Amniotic epithelial cell (primary cell): ENCODE results near the gene PTGR1.
"Not testable (repeated sequence)": the region's sequence is repeated elsewhere in the genome, so short reads cannot be mapped to it uniquely, and the experiment has no call there.

Experiments
- DNase-seq: peaks from one replicate; pipeline ENCODE4 v3.0.0-alpha.2; 2010; ENCODE audit warnings: low read depth

Gene PTGR1

DNA sequence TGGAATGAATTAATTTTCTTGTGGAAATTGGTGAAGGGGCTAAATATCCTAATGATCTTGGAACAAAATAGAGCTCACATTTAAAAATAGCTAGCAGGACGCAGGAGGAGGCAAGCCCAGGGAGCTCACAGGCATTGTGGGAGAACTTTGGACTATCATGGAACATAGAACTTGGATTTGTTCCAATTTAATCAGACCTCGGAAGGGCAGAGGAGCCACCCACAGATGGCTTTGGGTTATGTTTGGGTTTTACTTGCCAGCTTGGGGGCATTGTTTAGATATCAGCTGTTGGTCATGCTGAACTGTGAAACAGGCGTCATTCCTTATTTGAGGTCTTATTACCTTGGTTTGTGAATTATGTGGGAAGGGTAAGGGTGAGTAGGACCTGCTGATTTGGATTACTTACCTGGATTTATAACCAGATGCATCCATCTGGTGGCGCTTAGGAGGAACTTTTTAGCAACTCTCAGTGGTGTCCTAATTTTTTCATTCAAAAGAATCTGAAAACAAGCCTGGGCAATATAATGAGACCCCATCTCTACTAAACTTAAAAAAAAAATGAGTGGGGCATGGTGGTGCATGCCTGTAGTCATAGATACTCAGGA, 14.1 kb upstream of the PTGR1 start:
- no peak for DNase-seq

DNA sequence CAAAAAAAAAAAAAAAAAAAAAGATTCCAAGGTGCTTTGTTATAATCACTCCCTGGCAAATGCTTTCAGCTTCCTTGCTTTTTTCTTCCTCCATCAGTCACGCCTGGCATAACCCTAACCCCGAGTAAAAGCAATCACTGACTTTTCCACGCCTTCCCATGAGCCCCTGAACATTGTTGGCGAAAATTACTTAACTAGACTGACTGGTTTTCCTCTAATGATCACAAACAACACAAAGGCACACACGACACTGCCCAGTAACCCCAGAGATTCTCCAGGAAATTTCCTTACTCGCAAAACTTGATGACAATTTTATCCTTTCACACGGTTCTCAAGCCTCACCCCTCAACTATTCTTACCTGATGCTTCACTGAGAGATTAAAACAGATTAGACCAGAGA, 11.4 kb upstream of the PTGR1 start:
- DNase-seq = no peak

DNA sequence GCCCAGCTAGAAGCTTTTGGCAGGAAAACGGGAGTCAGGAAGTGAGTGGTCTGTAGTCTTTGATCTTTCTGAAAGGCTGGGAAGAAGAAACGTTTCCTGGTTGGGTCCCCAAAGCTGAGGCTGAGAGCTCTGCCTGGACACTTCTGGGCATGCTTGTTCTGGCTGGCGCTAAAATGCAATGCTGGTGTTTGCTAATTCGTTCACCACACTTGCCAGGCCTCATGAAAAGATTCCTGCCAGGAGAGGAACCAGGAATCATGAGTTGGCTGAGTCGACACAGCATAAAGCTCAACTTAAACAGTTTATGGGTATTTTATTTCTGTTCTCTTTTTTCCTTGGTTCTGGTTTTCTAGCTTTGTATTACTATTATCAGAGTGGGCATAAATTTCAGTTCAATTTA, 10.7 kb upstream of the PTGR1 start:
- no peak for DNase-seq

DNA sequence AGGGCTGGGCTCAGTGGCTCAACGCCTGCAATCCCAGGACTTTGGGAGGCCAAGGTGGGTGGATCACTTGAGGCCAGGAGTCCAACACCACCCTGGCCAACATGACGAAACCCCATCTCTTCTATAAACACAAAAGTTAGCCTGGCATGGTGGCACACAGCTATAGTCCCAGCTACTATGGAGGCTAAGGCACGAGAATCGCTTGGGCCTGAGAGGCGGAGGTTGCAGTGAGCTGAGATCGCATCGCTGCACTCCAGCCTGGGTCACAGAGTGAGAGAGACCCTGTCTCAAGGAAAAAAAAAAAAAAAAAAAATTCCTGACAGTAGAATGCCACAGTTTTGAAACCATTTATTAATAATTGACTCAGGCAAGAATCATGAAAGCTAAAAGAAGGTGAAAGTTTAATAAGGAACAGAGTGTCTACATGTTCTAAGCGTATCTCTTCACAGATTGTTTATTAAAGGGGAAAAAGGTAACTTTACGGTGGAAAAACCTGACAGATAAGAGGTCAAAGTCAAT, 5.7 kb upstream of the PTGR1 start:
- no peak for DNase-seq

DNA sequence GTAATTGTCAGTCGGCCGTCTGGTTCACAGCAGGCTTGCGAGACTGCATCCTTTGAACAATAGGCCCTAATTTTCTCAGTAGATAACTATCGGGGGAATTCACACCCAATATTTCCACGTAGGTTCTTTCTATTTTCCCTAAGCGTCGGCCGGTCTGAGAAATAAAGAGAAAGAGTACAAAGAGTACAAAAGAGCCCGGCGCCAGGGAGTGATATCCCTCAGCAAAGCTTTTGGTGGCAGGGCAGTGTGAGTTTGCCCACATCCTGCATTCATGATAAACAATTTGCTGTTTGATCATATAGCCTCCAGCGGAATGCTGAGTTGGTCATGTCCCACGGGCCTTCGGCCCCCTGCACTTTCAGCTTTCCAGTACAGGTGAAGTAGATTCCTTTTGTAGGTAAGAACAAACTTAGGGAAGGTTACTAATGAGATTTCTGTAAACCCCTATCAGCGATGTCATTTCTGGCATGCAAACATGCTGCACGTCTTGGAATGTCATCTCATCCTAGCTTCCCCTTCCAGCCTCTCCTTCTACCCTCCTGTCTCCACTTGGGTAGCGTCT, 4.7 kb upstream of the PTGR1 start:
- no peak for DNase-seq

DNA sequence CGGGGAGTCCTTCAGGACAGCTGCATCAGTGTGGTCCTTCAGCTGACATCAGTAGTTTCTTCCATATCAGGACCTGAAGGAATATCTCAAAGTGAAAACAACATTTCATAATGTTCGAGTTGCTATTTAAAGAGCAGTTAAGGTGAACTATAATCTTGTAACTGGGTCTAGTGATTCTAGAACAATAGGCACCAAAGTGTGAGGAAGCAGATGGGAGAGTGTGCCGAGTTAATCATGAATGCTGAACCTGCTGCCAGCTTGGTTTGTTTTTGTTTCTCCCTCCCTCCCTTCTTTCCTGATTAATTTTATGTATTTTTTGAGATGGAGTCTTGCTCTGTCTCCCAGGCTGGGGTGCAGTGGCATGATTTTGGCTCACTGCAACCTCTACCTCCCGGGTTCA, 3.6 kb upstream of the PTGR1 start:
- no peak for DNase-seq

DNA sequence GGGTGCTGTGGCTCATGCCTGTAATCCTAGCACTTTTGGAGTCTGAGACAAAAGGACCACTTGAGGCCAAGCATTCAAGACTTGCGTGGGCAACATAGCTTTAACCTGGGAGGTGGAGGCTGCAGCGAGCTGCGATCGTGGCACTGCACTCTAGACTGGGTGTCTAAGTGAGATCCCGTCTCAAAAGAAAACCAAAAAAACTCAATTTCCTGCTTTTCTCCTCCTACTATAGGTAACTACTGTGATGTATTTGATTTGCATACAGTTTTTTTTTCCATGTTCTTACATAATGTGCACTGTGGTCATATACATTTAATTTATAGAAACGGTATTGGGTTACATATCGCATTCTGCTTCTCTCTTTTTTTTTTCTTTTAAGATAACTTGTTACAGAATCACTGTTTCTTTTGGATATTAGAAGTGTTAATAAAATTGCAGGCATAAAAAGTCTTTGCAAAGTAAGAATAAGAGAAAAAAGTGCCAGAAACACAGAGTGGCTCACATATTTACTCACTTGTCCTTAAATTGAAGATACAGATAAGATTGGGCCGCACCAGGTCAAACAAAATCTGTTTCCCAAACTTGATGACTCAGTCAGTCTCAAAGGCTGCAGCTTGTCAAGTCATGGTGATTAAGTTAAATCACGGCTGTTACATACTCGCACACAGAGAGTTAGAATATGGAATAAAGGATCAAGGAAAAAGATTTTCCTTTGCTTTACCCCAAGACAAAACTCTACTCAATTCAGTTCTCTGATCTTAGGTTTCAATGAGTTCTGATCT, 2.0 kb upstream of the PTGR1 start:
- peak; percentile 75 for DNase-seq

DNA sequence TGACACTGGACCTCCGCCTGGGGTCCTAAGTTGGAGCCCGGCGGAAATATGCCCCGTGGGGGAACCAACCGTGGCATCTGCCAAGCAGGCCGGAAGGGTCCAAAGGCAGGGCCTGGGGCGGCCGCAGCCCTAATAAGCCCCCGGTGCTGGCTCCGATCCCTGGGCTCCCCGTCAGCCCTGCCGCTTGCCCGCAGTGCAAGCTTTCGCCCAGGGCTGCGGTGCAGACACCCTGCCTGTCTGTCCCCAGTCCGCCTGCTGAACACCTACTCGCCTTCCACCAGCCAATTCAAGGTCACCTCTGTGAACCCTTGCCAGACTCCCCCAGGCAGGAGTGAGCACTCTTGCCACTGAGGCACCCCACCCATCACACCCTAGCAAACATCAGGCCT, 502 bp upstream of the PTGR1 start:
- no peak for DNase-seq

DNA sequence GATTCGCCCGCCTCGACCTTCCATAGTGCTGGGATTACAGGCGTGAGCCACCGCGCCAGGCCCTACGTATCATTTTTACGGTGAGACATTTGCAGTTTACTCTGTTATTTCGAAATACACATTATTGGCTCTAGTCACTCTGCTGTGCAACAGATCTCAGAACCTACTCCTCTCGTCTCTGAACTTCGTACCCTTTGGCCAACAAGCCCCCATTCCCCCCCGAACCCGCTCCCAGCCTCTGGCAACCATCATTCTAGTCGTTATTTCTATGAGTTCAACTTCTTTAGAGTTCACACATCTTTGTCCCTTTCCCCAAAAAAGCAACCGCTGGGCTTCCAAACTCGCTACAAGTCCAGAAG, 735 bp downstream of the PTGR1 start:
- DNase-seq = peak; percentile 76

DNA sequence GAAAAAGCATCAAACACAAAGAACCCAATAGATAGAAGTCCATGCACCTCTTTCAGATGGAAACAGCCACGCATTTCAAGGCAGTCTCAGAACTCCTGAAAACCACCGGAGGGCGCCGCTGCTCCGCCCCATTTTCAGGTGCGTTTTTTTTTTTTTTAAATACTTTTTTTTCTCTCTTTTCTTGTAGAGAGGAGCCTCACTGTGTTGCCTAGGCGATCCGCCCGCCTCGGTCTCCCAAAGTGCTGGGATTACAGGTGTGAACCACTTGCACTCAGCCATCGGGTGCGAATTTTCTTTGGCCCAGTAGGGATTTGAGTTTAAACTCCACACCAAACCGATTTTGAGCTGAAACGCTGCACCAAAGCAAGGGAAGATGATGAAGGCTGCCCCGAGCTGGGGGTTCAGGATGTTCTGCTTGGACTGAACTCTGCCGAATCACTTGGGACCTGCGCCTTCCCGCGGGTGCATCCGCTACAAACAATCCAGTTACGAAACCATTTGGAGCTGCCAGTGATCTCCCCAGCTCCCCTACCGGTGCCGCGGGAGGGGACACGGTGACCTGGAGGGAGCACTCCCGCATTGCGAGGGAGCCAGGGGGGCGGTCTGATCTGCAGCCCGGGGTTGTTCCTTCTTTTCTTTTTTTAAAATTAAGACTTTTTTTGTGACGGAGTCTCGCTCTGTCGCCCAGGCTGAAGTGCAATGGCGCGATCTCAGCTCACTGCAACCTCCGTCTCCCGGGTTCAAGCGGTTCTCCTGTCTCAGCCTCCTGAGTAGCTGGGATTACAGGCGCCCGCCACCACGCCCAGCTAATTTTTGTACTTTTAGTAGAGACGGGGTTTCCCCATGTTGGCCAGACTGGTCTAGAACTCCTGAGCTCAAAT, 1.4 kb downstream of the PTGR1 start:
- DNase-seq = peak; percentile 66

DNA sequence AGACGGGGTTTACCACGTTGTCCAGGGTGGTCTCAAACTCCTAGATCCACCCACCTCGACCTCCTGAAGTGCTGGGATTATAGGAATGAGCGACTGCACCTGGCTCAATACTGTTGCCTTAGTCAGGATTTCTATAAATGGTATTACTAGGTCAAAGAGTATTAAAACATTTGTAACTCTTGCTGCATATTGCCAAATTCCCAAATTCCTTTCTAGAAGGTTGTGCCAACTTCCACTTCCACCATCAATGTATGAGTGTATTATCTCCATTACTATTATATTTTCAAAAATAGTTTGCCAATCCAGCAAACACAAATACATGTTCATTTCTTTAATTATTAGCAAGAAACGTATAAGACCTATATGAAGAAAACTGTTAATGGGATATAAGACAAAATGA, 10.6 kb downstream of the PTGR1 start:
- peak; percentile 27 for DNase-seq

DNA sequence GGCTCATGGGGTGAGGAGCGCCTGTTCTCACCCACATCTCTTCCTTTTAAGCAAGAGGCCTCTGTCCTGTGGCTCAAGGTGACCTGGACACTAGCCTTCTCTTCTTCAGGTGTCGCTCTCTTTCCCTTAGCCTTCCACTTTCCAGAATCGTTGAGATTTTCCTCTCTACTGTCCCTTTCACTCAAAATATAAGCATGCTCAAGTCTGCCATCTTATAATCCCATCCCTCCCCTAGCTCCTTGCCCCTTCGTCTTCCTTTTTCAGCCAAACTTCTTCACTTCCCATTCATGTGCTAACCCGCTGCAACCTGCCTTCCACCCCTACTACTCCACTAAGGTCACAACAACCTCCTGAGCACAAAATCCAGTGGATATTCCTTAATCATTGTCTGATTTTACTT, 13.1 kb downstream of the PTGR1 start:
- no peak for DNase-seq

DNA sequence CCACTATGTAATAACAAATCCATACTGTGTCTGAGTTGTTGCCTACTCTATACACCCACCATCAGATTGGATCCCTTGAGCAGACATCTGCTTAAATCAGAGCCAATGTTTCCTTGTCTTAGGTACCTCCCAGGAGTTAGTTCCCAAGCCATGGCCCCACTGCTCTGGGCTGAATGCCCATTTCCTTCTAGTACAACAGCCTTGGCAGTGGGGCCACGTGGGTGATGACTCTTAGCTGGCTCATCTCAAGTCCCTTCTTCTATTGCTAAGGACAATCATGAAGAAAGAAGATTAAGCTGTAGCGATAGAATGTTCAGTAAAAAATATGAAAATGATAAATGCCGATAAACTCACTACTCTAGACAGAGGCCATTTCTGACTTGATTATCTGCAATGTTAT, 16.6 kb downstream of the PTGR1 start:
- peak; percentile 44 for DNase-seq

DNA sequence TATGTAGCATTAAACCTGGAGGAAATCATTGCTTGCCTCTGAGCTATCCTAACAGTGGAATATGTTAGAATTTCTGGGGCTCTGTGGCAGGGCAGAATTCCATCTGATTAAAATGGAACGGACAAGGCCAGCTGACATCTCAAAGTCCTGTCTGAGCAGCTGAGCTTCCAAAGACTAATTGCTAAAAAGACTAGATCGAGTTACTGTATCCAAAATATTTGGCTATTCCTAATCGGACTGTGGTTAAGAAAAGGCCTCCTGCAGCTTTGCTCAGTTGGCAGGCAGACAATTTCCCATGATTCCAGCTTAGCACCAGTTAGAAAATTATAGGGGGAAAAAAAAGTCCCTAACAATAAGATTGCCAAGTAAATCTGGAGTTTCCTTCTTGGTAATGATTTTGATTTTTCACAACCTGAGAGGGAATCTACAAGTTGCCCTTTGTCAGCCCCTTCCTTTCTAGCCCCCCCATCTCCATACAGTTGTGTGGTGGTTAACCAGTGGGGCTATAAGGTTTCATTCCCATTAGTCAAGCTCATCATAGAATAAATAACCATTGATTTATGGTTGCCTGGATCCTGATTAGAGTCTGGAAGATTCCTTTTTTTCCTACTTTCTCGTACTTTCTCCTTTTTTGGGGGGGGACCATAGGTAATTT, 26.4 kb downstream of the PTGR1 start:
- peak; percentile 58 for DNase-seq

DNA sequence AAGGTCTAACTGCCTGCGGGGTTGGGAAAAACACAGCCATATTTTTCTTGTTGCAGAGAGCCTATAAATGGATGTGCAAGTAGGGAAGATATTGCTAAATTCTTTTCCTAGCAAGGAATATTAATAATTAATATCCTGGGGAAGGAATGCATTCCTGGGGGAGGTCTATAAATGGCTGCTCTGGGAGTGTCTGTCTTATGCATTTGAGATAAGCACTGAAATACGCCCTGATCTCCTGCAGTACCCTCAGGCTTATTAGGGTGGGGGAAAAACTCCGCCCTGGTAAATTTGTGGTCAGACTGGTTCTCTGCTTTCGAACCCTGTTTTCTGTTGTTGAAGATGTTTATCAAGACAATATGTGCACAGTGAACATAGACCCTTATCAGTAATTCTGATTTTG, 31.3 kb downstream of the PTGR1 start:
- not testable (repeated sequence) for DNase-seq

DNA sequence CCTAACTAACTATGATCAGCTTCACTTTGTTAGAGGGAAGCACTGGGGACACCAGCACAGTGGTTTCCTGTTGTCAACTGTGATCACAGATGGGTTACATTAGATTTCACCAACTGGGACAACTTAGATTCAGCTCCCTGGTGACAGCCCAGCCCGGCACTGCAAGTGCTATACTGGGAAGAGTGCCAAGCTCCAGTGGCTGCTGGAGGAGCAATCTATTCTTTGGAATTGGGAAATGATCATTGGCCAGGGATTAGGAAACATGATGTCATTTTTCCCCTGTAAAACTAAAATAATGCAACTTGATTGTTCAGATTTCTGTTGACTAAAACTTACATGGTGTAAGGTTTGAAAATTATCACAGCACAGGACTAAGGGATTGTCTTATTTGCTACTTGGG, 33.2 kb downstream of the PTGR1 start:
- DNase-seq = no peak

DNA sequence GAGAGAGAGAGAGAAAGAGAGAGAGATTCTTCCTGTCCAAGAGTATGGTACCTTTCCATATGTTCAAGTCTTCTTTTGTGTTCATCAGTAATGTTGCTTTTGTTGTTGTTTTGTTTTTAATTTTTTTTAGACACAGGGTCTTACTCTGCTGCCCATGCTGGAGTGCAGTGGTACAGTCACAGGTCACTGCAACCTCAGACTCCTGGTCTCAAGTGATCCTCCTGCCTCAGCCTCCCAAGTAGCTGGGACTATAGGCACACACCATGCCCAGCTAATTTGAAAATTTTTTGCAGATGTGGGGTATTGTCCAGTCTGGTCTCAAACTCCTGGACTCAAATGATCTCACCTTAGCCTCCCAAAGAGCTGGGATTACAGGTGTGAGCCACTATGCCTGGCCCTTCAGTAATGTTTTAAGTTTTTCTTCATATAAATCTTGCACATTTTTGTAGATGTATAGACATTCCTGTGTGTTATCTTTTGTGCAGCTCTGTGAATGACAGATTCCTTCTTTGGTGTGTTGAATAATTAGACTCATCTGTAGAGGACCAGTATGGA, 38.2 kb downstream of the PTGR1 start:
- DNase-seq = no peak

DNA sequence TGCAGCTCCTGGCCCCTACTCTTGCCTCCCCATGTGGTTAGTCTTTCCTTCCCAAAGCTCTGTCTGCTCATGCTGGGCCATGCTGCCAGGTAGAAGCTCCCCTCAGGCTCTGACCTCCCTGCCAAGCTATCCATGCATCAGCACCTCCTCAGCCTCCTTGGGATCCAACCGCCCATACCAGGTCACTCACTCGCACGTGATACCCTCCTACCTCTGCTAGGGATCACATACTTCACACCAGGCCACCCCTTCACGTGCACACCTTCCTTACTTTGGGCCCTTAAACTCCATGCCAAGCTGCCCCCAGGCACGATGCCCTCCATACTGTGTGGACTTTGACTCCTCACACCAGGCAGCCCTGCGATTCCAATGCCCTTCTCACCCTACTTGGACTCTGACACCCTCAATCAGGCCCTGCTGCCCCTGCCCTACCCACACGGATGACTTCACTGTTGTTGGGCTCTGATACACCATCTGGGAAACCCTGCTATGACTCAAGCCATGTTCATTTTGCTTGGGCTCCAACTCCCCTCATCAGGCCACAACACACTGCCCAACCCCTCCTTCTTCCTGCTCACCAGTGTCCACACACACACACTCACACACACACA, 40.3 kb downstream of the PTGR1 start:
- DNase-seq = peak; percentile 55

DNA sequence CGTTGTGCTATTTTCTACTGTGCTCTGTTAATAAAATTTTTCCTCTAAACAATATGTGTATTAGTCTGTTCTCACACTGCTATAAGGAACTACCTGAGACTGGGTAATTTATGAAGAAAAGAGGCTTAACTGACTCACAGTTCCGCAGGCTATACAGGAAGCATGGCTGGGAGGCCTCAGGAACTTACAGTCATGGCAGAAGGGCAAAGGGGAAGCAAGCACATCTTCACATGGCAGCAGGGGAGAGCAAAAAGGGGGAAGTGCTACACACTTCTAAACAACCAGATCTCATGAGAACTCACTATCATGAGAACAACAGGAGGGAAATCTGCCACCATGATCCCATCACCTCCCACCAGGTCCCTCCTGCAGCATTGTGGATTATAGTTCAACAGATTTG, 44.0 kb downstream of the PTGR1 start:
- not testable (repeated sequence) for DNase-seq

DNA sequence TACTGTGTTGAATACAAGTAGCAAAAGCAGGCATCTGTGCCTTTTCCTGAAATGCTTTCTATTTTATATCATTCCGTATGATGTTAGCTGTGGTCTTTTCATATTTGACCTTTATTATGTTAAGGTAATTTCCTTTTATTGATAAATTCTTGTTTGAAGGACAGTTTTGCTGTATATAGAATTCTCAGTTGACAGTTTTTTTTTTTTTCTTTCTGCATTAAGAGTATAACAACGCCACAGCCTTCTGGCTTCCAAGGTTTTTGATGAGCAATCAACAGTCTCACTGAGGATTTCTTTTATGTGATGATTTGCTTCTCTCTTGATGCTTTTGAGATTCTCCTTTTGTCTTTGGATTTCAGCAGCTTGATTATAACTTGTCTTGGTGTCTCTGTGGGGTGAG, 50.8 kb downstream of the PTGR1 start:
- DNase-seq = no peak
